C4-2B (cell line): ENCODE results near the gene NPAS3.

Source experiments
- H3K27ac ChIP-seq: fragments of 450-650 bp; 2 replicates; pipeline ENCODE4 v1.5.1; 2017
- ZFX ChIP-seq: fragments of 450-650 bp; IDR thresholded peaks from 2 replicates; pipeline ENCODE4 v1.6.1; 2017
- TF ChIP-seq, protein P1 (sequence below): fragments of 450-650 bp; conservative IDR thresholded peaks from 2 replicates; pipeline ENCODE4 v1.5.1; 2017; ENCODE audit warnings: mild to moderate bottlenecking

The NPAS3 gene

DNA sequence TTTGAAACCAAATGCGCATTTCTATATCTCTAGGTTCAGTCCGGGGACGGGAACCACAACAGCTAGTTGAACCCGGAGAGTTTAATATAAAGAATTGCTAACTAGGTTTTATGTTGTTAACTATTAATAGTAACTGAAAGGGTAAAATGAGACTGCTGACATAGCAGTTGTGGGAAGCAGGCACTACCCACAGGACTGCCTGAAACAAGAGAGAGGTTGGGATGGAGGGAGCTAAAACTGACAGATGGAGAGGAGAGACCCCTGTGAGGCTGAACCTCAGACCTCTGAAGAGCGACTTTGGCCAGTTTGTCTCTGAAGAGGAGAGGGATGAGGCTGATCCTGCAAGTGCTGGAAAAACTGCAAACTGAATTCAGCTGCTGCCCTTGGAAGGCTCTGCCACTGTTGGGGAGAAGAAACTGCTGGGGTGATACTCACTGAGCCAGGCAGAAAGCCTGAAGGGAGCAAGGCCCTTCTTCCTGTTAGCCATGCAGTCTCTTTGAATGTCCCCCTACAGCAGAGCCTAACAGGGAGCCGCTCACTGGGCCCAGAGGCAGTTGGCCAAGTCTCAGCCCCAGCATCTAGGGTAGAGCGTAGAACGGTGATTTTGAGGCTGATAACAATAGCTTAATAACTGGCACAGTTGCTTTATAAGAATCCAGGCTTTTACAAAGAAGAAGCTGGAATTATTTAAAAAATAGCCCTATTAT is 172.2 kb downstream of the NPAS3 start:
- no peak for TF ChIP-seq ZFX
- TF ChIP-seq, protein P1, sequence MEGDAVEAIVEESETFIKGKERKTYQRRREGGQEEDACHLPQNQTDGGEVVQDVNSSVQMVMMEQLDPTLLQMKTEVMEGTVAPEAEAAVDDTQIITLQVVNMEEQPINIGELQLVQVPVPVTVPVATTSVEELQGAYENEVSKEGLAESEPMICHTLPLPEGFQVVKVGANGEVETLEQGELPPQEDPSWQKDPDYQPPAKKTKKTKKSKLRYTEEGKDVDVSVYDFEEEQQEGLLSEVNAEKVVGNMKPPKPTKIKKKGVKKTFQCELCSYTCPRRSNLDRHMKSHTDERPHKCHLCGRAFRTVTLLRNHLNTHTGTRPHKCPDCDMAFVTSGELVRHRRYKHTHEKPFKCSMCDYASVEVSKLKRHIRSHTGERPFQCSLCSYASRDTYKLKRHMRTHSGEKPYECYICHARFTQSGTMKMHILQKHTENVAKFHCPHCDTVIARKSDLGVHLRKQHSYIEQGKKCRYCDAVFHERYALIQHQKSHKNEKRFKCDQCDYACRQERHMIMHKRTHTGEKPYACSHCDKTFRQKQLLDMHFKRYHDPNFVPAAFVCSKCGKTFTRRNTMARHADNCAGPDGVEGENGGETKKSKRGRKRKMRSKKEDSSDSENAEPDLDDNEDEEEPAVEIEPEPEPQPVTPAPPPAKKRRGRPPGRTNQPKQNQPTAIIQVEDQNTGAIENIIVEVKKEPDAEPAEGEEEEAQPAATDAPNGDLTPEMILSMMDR, result no peak
- H3K27ac ChIP-seq, result no peak overlapping the region

DNA sequence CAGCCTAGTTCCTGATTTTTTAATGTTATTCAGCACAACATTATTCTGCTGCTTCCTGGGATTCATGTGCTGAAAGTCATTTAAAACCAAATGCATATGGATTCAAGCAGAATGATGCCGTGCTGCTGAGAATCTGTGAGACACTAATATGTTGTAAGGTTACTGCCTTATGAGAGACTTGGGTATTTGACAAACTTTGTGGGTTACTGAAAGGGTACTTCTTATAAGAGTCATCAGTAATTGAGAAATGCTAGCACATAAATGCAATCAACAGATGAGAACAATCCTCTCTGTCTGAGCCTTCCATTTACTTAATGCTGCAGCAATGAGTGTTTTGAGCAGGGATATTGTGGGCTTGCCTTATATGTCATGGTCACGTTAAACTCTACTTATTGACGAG is 175.7 kb downstream of the NPAS3 start:
- TF ChIP-seq, protein P1, result no peak
- TF ChIP-seq ZFX, result no peak

DNA sequence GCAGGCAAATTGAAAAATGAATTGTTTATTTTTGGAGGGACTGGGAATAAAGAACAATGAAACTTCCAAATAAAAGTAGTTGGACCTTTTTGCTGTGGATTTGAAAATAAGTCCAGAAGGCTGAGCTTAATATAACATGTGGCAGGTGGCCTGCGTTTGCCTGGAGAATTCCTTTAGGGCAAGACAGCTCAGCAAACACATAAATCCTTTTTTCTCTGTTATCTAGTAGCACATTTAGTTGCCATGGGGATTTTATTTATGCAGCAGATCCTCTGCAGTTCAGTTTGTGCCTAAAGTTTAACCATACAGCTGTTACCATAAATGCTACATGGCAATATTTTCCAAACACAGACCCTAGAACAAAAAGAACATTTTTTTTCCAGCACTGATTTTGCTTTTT is 180.0 kb downstream of the NPAS3 start:
- TF ChIP-seq, protein P1, result no peak
- no peak for TF ChIP-seq ZFX

More for the DNA sequence above, 175.7 kb downstream of the NPAS3 start:
- H3K27ac ChIP-seq, result no peak overlapping the region

DNA sequence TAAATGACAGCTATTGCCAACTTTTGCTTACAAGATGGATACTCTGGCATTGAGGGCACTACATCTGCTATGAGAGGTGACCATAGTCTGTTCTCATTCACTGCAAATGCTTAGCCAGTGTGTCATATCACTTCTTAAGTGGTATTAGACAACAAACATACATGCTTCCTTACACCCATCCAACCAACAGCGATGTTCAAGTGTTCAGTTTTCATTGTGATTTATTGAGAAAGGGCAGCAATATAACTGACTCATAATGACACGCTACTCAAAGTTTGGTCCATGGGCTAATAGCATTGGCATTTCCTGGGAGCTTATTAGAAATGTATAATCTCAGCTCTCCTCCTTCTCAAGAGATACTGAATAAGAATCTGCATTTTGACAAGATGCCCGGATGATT is 181.7 kb downstream of the NPAS3 start:
- no peak overlapping the region for H3K27ac ChIP-seq
- no peak for TF ChIP-seq ZFX
- TF ChIP-seq, protein P1, result no peak

More for the DNA sequence above, 180.0 kb downstream of the NPAS3 start:
- H3K27ac ChIP-seq, result no peak overlapping the region

DNA sequence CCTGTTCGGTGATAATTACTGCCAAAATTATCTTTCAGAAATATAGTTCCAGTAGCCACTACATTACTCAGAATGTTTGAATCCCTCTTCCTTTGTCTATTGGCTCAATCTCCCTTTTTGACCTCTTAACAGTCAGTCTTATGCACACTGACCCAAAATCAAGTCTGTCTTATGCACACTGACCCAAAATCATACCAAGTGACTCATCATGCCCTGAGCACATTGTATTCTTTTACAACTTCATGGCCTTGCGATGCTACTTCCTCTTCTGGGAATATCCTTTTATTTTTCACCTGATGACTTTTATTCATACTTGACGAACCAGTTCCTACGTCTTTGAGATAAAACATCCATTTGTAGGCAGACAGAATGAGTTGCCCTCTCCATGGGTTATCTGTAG is 182.3 kb downstream of the NPAS3 start:
- H3K27ac ChIP-seq, result no peak overlapping the region
- TF ChIP-seq, protein P1, result no peak
- no peak for TF ChIP-seq ZFX

DNA sequence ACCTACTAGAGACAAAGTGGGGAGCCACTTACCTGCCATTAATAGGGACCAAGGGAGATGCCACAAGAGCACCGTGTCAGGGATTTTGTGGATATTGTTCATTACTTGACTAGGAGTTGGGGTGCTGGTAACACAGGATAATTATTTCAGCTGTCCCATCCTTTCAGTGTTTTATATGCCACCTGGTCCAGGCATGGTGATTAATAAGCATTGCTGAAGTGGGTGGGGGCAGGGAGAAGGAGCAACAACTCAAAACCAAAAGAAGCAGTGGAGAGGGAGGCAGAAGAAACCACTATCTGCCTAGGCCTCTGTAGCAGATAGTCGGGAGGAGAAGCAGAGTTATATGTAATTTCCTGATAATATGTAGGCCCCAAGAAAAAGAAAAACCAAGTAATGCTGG is 184.6 kb downstream of the NPAS3 start:
- TF ChIP-seq, protein P1, result no peak
- no peak for TF ChIP-seq ZFX
- no peak overlapping the region for H3K27ac ChIP-seq

DNA sequence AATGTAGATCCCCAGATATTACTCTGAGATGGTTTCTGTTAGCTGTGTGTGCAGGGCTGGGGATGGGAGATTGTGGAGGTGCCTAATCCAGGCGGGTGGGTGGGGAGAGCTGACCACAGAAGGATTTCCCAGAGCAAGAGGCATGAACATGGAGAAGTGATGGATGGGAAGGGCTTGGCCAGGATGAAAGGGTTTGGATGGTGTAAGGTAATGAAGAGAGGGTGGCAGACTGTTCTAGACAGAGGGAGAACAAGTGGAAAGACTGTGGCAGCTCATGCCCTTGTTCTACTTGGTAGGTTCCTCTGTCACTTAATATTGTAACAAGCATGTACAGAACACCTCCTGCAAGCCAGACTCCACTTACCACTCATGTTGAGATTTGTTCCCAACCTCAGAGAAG is 187.8 kb downstream of the NPAS3 start:
- H3K27ac ChIP-seq, result no peak overlapping the region
- TF ChIP-seq ZFX, result no peak
- TF ChIP-seq, protein P1, result no peak
